NCI-H2227 (cell line): Measurements from ENCODE around the gene GZF1.
"Not testable (repeated sequence)": the region's sequence is repeated elsewhere in the genome, so short reads cannot be mapped to it uniquely, and the experiment has no call there.

Experiments used
- DNase-seq: peaks from one replicate; lab custom pipeline; 2025; ENCODE audit not compliant: unreplicated experiment; lab: John Stamatoyannopoulos, UW

Gene GZF1

GRCh38 chr20:23344336-23344735 lies 17.6 kb upstream of the GZF1 start:
- DNase-seq = no peak

DNA sequence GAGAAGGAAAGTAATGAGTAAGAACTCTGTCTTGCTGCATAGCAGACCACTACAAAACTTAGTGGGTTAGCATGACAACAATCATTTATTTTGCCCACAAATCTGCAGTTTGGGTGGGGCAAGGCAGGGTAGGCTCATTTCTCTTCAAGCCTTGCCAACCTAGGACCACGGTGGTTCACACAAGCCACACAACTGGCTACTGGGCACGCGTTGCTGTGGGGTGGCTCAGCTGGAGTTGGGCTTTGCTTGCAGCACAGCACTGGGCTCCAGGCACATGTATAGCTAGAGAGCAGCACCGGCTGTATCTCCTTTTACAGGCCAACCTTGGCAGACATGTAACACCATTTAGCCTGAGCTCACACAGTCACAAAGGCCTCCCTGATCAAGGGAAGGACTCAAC lies 16.0 kb upstream of the GZF1 start:
- no peak for DNase-seq

GRCh38 chr20:23347791-23348190 lies 14.2 kb upstream of the GZF1 start:
- DNase-seq = no peak

- not testable (repeated sequence) for DNase-seq
Measured at GRCh38 chr20:23348510-23348909, 13.5 kb upstream of the GZF1 start.

DNA sequence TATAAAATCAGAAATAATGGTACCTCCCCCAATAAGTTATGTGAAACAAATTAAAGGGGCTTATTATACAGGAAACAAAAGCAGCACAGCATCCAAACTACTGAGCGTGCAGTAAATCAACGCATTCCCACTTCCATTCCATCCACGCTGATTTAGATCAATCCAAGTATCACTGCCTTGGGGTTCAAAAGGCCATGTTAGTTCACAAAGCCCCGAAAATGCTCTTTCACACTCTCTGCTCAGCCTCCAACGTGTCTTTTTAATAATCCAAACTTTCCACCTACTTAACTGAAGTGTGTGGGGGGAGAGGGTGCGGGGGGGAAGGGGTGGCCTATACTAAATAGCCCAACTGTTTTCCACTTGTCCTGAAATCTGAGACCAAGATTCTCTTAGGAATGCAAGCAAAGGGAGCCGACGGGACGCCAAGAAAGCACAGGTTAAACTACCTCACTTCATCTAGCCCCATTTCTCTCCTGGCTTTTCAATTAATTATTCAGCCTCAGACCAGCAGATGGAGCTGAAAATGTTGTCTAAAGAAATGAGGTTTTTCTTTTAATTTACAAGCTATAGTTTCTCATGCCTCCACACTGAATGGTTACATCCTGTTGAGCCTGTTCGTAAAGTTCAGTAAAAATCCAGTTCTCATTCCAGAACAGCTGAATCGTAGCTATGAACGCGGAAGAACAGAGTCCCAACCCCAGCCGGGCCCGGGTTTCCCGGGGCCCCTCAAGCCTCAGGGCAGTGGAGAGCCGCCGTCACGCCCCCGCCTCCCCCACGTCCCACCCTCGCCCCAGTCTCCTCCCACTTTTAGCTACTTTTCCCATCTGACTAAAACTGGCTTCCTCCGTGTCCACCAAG lies 12.4 kb upstream of the GZF1 start:
- DNase-seq = peak; percentile 83

DNA sequence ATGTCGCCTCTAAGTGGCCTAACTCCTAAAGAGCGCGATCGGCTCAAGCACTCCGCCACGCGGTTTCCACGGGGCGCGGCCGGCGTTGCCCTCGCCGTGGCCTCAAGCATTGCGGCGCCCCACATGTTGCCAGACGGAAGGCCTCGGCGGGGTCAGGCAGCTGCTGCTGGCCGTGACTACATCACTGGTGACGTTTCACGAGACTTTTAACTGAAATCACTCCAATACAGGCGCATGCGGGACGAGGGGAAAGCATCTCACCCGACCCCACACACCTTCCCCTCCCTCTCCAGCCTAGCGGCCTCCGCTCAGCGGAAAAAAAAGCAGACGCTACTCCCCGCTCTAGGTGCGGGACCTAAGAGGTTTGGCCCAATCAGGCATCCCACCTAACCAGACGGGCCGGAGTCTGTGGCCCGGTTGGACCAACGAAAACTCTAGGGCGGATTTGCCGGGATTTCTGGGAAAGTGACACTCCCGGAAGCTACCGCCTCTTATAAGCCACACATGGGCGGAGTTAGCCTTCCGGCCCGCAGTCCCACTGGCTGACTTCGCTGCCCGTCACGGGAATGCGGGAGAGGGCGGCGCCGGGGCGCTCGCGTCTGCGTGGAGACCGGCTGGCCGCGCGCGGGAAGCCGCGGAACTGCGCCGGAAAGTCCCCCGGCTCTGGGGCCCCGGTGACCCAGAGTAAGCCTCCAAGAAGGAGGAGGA lies 11.6 kb upstream of the GZF1 start, which contains the start of gene NXT1:
Gene NXT1 (plus strand): TSS at position 596 of the 708 bp plus-strand sequence. CDS start 3,251 bp downstream, outside the sequence.
- DNase-seq = peak; percentile 99

DNA sequence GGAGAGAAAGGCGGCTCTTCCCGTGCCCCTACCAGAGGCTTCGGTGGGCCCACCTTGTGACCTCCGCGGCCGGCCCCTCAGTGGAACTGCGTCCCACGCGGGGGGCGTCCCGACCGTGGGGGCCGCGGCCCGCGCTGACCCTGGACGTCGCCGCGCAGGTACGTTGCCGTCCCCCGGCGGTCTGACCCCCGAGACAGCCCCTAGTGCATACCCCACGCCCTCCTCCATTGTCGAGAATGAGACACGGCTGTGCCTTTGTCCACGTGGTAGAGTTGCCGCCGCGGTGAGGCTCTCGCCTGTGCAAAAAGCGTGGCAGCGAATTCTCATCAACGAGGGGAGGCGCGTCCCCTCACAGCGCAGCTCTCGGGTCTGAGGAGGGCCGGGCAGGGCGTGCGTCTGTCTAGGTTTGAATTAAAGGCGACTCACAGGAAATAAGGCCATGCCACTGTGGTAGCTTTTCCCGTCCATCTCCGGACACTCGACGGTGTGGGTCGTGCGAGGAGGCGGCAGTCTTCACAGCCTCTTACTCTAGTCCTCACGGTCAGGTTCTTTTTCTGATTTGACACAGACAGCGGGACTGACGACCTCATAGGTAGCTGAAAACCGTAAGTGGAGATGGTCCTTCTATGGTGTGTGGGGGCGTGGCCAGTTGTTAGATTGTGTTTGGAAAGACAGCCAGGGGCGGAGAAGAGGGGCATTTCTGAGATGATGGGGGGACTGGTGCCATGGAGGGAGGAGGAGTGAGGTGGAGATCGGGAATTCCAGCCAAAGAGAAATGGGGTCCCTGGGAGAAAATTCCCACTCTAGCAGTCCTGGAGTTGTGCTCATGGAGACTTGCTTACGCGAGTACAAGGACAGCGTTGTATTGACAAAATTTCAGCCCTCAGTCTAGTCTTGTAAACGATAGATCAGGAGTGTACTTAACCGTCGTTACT lies 10.8 kb upstream of the GZF1 start:
- peak; percentile 65 for DNase-seq

- peak; percentile 38 for DNase-seq
Measured at GRCh38 chr20:23356203-23356602, 5.8 kb upstream of the GZF1 start.

GRCh38 chr20:23357767-23358562 lies 4.0 kb upstream of the GZF1 start:
- DNase-seq = peak; percentile 100

- no peak for DNase-seq
Measured at GRCh38 chr20:23358563-23358906, 3.4 kb upstream of the GZF1 start.

DNA sequence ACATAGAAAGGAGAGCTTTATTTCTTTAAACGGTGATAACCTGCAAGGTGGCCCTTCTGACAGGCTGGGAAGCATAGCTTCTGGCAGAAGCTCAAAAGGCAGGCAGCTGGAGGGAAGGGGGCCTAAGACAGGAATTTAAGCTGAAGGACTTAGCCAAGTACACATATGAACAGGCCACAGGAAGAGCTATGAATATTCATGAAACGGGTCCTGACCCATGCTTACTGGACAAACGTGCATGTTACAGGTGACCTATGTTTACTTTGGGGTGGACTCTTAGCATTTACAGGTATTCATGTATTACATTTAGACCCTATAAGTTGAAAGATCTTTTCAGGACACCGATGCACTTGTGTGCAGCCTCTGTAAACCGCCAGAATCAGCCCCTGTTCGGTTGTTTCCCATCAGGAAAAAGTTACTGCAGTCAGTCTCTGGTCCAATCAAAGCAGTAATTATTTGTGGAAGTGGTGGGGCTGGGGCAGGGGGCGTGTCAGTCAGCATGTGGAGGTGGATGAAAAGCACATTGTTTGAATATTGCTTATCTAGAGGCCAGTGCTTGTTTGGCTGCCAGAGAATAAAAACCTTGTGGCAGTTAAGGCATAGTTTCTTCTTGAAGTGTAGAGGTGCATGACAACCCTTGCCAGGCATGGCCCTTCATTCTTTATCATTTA lies 2.9 kb upstream of the GZF1 start:
- no peak for DNase-seq

GRCh38 chr20:23360531-23360930 lies 1.5 kb upstream of the GZF1 start:
- no peak for DNase-seq

- peak; percentile 50 for DNase-seq
Measured at GRCh38 chr20:23361119-23361475, 885 bp upstream of the GZF1 start.

DNA sequence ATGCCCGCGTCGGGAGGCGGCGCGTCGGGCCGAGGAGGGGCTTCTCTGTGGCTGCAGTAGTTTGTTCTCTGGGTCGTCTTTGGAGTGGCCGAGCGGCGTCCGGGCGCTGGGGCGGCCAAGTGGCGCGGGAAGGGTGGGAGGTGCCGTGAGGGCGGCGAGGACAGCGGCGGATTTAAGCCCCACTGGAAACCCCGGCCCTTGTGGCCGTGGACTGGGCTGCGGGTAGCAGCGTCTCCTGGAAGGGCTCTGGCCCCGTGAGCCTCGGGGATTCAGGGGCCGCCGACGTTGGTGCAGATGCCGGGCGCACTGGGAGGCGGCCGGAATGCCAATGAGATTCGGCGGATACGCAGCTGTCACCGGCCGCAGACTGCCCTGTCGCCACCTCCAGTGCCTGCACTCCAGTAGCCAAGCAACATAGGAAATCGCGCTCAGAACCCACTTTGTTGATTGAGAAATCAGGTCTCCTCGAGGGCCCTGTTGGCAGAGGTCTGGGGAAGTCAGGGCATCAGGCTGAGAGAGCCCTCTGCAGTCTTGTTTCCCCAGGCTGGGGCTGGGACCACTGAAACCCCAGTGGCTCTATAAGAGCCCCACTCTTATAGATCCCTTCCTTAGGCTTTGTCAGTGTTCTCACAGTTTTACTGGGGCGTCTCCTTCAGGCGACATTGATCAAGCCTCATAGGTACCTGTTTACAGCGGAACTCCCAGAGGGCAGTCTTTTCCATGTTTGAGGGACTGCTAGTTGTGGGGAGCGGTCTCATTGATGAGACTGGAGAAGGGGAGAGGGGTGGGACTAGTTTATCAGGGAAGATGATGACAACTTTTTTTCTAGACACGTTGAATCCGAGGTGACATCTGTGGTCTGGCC lies 642 bp downstream of the GZF1 start:
- no peak for DNase-seq

DNA sequence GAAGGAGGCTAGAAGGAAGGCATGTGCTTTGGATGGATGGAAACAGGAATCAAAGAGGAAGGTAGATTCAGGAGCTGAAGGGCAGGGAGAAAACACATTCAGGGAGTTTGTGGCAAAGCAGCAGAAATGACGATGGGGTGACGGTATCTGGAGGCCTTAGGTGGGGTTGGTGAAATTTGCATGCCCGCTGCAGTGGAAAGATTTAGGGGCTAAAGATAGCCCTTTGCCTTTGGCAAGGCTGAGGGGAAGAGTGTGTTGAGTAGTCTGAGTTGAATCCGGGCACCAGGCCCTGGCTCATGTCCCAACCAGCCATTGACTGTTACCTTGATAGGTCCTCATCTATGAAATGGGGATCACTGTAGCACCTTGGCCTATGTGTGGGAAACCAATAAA lies 1.3 kb downstream of the GZF1 start:
- DNase-seq = no peak

- no peak for DNase-seq
Measured at GRCh38 chr20:23365390-23366165, 3.6 kb downstream of the GZF1 start.

DNA sequence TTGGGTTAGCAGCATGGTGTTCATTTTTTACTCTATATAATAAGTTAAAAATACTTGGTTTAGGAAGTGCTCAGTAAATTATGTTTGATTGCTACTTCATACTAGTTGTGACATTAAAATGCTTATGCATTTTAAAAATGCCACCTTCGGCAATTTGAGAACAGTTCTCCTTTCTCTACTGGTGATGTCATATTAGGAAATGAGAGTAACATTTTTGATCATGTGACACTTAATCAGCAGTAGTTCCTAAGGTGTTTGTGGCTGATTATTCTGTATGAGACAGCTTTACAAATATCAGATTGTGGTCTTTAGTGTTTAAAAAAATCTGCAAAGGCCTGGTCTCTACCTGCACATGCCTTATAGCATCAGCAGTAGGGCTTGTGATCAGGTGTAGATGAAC lies 4.4 kb downstream of the GZF1 start:
- no peak for DNase-seq

GRCh38 chr20:23367770-23368169 lies 5.8 kb downstream of the GZF1 start:
- no peak for DNase-seq
